HepG2 (cell line): ENCODE data around the gene ORM1. TPM values are rescaled to one million over a fixed set of nuclear protein-coding genes. Genes with fewer than 3 reads are reported as not detected.

Experiments used
- ATAC-seq: fragments of 200-7000 bp; cut with Tn5 transposase; 3 replicates; pipeline ENCODE4 v1.9.1; 2020; ENCODE audit warnings: mild to moderate bottlenecking, moderate library complexity
- BruUV-seq: library from RNA; stranded (reverse); fragments of 400-500 nt; replicated peaks from 2 replicates; lab custom pipeline; 2021; lab: Mats Ljungman, UMichigan
- CTCF ChIA-PET: fragments of 300-600 bp; formaldehyde crosslinking; extraction: SDS; loops from one replicate; lab custom pipeline; 2021; ENCODE audit warnings: low total read pairs, inconsistent platforms, low intra/inter-chr PET ratio; lab: Yijun Ruan, JAX
- POLR2A ChIA-PET: fragments of 350-600 bp; sonication (Branson Sonifier 250); formaldehyde crosslinking; loops from one replicate; lab custom pipeline; 2020; ENCODE audit warnings: antibody characterized with exemption, inconsistent platforms; lab: Yijun Ruan, JAX
- DNase-seq: peaks from one replicate; pipeline ENCODE4 v3.0.0-alpha.2; 2015; ENCODE audit warnings: low spot score
- FAIRE-seq: peaks from 3 replicates; lab custom pipeline; 2011; peaks lifted over from hg19 to GRCh38; lab: Jason Lieb, UNC
- H2AFZ ChIP-seq: one replicate; pipeline ENCODE4 v1.6.1; 2011; ENCODE audit warnings: low read length, inconsistent platforms
- H3K27ac ChIP-seq: fragments of 300-600 bp; 3 replicates; pipeline ENCODE4 v1.8.0; 2011; ENCODE audit warnings: mixed run types, mild to moderate bottlenecking, mixed read lengths, low read length, inconsistent platforms; ENCODE audit not compliant: insufficient read depth; ENCODE audit errors: extremely low read length
- H3K27me3 ChIP-seq, 2 experiments: fragments of 200-600 bp in 1 of 2; 2 replicates in 1 of 2; 3 replicates in 1 of 2; pipeline versions ENCODE4 v1.6.0 to v1.8.0; 2011; ENCODE audit warnings: low read length in 2 of 2, mild to moderate bottlenecking in 2 of 2, moderate library complexity in 2 of 2, inconsistent platforms in 1 of 2; ENCODE audit not compliant: insufficient read depth in 2 of 2, control insufficient read depth in 1 of 2
- H3K36me3 ChIP-seq, 2 experiments: fragments of 200-600 bp in 1 of 2; replicated peaks in 1 of 2; 2 replicates in 1 of 2; 3 replicates in 1 of 2; pipeline versions ENCODE4 v1.5.1 to v1.8.0; 2011; ENCODE audit warnings: low read length in 2 of 2, inconsistent platforms in 1 of 2; ENCODE audit not compliant: insufficient read depth in 2 of 2, control insufficient read depth in 1 of 2
- H3K4me1 ChIP-seq: 2 replicates; pipeline ENCODE4 v1.5.1; 2012; ENCODE audit warnings: low read length, inconsistent platforms; ENCODE audit not compliant: insufficient read depth
- H3K4me2 ChIP-seq: 2 replicates; pipeline ENCODE4 v1.6.0; 2011; ENCODE audit warnings: low read depth, low read length, inconsistent platforms
- H3K4me3 ChIP-seq, 3 experiments: fragments of 200-600 bp in 1 of 3; sonication (generic), shearing (Covaris generic) in 1 of 3; replicated peaks in 1 of 3; 2 replicates each; pipeline ENCODE4 v1.5.1; 2011 to 2016; ENCODE audit warnings: low read length in 3 of 3, inconsistent platforms in 2 of 3, low read depth in 2 of 3, mild to moderate bottlenecking in 2 of 3, control low read depth in 1 of 3, mixed read lengths in 1 of 3; ENCODE audit not compliant: insufficient read depth in 1 of 3
- H3K79me2 ChIP-seq: one replicate; pipeline ENCODE4 v1.6.1; 2011; ENCODE audit warnings: low read length, inconsistent platforms; ENCODE audit not compliant: insufficient read depth
- H3K9ac ChIP-seq: 2 replicates; pipeline ENCODE4 v1.6.0; 2011; ENCODE audit warnings: mild to moderate bottlenecking, low read depth, low read length, inconsistent platforms; ENCODE audit not compliant: insufficient read depth
- H3K9me3 ChIP-seq: 2 replicates; pipeline ENCODE4 v1.5.1; 2012; ENCODE audit warnings: mild to moderate bottlenecking, low read length
- H4K20me1 ChIP-seq: 2 replicates; pipeline ENCODE4 v1.6.0; 2011; ENCODE audit warnings: inconsistent platforms, mild to moderate bottlenecking, low read length, moderate library complexity; ENCODE audit not compliant: insufficient read depth
- DBP ChIP-seq: sonication (generic); formaldehyde crosslinking; IDR thresholded peaks from 2 replicates; pipeline ENCODE4 v1.4.0; 2020; ENCODE audit warnings: missing genetic modification reagents; ENCODE audit errors: not compliant biosample characterization
- HDAC2 ChIP-seq: sonication (generic); formaldehyde crosslinking; IDR thresholded peaks from 2 replicates; pipeline ENCODE4 v1.4.0; 2020; ENCODE audit warnings: missing genetic modification reagents
- NFIC ChIP-seq: IDR thresholded peaks from 2 replicates; pipeline ENCODE4 v1.6.1; 2012; ENCODE audit warnings: mild to moderate bottlenecking, low read length, inconsistent platforms
- SOX6 ChIP-seq, 2 experiments: fragments of 450-650 bp in 1 of 2; sonication (generic) in 1 of 2; formaldehyde crosslinking in 1 of 2; IDR thresholded peaks; 2 replicates each; pipeline versions ENCODE4 v1.4.0 to v1.6.1; 2017 to 2020; ENCODE audit warnings: antibody characterized with exemption in 1 of 2, mild to moderate bottlenecking in 1 of 2, missing genetic modification reagents in 1 of 2
- ZNF614 ChIP-seq: IDR thresholded peaks from 2 replicates; pipeline ENCODE4 v1.6.1; 2018; ENCODE audit warnings: missing biosample characterization, missing genetic modification reagents, inconsistent platforms, borderline replicate concordance
- ZNF616 ChIP-seq: sonication (generic); formaldehyde crosslinking; IDR thresholded peaks from 2 replicates; pipeline ENCODE4 v1.5.0; 2020; ENCODE audit warnings: low read depth, mild to moderate bottlenecking, missing genetic modification reagents
- ZNF691 ChIP-seq: sonication (generic); formaldehyde crosslinking; IDR thresholded peaks from 2 replicates; pipeline ENCODE4 v1.4.0; 2020; ENCODE audit warnings: missing genetic modification reagents, low read depth, mild to moderate bottlenecking, borderline replicate concordance
- WGBS: methylation state at CpG from one replicate; pipeline ENCODE4 v1.1.6; 2017; ENCODE audit warnings: low lambda C conversion rate; 5-methylcytosine and 5-hydroxymethylcytosine counted together
- in situ Hi-C: cut with HindIII; loops from 2 replicates; pipeline ENCODE4 v1.10.0; 2017; ENCODE audit warnings: low pct_unique_long_range_greater_than_20kb; ENCODE audit not compliant: extremely low pct_ligation_motif_present
- intact Hi-C: fragments of 100-400 bp; cut with micrococcal nuclease; formaldehyde crosslinking; loops from one replicate; pipeline ENCODE4 v1.10.0; 2022; ENCODE audit not compliant: unreplicated experiment
- polyA plus RNA-seq, 8 experiments: library from polyadenylated mRNA; depleted of rRNA in 3 of 8; stranded (reverse) in 7 of 8; unstranded in 1 of 8; fragments of >200 nt; fragmentation: Illumina TruSeq in 4 of 8; extraction: Trizol in 4 of 8; gene quantifications; 2 replicates each; pipeline versions ENCODE4 v1.2.1 to v1.2.3, GENCODE V29; 2011 to 2016; ENCODE audit warnings: low read depth in 4 of 8, missing spikeins in 1 of 8, mixed read lengths in 1 of 8; ENCODE audit not compliant: insufficient read depth in 1 of 8
- total RNA-seq, 5 experiments: library from RNA; depleted of rRNA; stranded (reverse); fragments of >200 nt; fragmentation: Illumina TruSeq; extraction: Trizol; gene quantifications; 2 replicates each; pipeline ENCODE4 v1.2.3, GENCODE V29; 2016; ENCODE audit warnings: low read depth in 1 of 5
- TF ChIP-seq, protein P1 (sequence below): fragments of 450-650 bp; IDR thresholded peaks from 2 replicates; pipeline ENCODE4 v1.6.1; 2017; ENCODE audit warnings: mild to moderate bottlenecking
- TF ChIP-seq, protein P2 (sequence below): sonication (generic); formaldehyde crosslinking; IDR thresholded peaks from 2 replicates; pipeline ENCODE4 v1.4.0; 2020; ENCODE audit warnings: missing genetic modification reagents

Gene ORM1
- total and polyA plus RNA-seq, 2 of the 13 experiments (the other 11 are each of a cell fraction or from before 2014, with no cell fraction given), result 699 to 1,180 TPM

DNA sequence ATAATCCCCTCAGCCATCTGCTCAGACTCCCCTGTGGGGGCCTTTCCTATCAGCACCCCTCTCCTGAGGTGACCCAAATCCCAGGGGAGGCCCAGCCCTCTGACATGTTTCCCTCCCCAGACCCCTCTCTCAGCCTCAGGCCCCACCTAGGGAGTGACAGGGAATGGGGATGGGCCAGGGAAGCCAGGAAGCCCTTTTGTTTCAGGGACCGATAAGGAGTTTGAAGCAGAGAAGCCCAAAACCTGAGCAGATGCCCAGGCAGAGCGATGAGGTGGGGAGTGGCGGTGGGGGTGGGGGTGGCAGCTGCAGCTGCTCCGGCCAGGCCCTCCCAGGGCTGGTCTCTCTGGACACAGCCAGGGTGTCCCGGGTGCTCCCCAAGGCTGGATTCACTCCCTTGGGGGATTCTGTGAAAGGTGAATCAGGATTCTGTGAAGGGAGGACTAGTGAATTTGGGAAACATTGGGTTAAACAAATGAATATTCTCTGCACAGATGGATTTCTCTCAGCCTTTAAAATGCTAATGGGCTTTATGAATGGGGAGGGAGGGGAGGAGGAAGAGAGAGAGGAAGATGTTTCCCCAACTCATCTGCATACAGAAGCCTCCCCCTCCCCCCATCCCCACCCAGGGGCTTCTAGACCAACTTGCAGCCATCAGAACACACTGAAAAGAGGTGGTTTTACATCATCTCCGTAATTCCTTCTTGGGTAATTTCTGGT, 47.5 kb downstream of the ORM1 start:
- BruUV-seq, result no TSS peak
- no peak overlapping the region for H3K9ac ChIP-seq
- H4K20me1 ChIP-seq, result no peaks in the 10 kb centered on the region
- intact Hi-C loops, result no loop called here
- ATAC-seq (no peak), FAIRE-seq (no peak), DNase-seq (no peak)
- ChIA-PET CTCF (no interaction called here), POLR2A (no interaction called here)
- peaks cover 0 to 13% of the 10 kb centered on the region in 2 experiments; a peak in 2 of 5 replicates for H3K36me3 ChIP-seq
- in situ Hi-C loops, result no loop called here
- TF ChIP-seq, protein P1, sequence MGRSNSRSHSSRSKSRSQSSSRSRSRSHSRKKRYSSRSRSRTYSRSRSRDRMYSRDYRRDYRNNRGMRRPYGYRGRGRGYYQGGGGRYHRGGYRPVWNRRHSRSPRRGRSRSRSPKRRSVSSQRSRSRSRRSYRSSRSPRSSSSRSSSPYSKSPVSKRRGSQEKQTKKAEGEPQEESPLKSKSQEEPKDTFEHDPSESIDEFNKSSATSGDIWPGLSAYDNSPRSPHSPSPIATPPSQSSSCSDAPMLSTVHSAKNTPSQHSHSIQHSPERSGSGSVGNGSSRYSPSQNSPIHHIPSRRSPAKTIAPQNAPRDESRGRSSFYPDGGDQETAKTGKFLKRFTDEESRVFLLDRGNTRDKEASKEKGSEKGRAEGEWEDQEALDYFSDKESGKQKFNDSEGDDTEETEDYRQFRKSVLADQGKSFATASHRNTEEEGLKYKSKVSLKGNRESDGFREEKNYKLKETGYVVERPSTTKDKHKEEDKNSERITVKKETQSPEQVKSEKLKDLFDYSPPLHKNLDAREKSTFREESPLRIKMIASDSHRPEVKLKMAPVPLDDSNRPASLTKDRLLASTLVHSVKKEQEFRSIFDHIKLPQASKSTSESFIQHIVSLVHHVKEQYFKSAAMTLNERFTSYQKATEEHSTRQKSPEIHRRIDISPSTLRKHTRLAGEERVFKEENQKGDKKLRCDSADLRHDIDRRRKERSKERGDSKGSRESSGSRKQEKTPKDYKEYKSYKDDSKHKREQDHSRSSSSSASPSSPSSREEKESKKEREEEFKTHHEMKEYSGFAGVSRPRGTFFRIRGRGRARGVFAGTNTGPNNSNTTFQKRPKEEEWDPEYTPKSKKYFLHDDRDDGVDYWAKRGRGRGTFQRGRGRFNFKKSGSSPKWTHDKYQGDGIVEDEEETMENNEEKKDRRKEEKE, result no peak
- TF ChIP-seq SOX6 (IDR thresholded peaks at IDR 0.05) (no peak), SOX6 (CRISPR knock-in tag; IDR thresholded peaks at IDR 0.05) (no peak)
- H3K9me3 ChIP-seq, result no peaks in the 10 kb centered on the region
- H3K4me2 ChIP-seq, result no peak overlapping the region
- no peak overlapping the region for H3K27ac ChIP-seq
- H3K4me3 ChIP-seq, result no peak overlapping the region
- no peaks in the 10 kb centered on the region; the same call in 1 of the 2 replicates for H3K4me1 ChIP-seq
- no peaks in the 10 kb centered on the region for H3K79me2 ChIP-seq
- 73% methylated on average over 6 of the region's 6 CpGs for WGBS
- no peak overlapping the region for H2AFZ ChIP-seq
- H3K27me3 ChIP-seq, result no peaks in the 10 kb centered on the region

DNA sequence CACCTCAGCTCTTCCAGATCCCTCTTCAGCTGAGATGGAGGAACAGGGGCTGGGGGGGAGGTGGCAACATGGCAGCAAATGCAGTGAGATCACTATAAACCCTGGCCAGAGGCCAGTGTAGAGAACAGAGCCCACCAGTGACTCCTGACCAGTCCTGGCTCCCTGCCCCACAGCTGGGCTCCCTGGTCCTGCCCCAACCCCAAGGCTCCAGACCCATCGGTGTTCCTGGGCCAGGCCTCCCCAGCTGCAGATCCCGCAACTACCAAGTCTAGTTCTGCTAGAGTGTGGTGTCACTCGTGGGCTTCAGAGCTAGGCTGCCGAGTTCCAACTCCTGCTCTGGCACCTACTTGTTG, 48.0 kb downstream of the ORM1 start:
- Histone ChIP-seq H3K27me3 (no peaks in the 10 kb centered on the region), H3K36me3 (peaks cover 0 to 13% of the 10 kb centered on the region in 2 experiments; a peak in 2 of 5 replicates), H3K9ac (no peak overlapping the region), H3K9me3 (no peaks in the 10 kb centered on the region), H2AFZ (no peak overlapping the region), H4K20me1 (no peaks in the 10 kb centered on the region), H3K79me2 (no peaks in the 10 kb centered on the region), H3K27ac (no peak overlapping the region), H3K4me2 (no peak overlapping the region), H3K4me1 (no peaks in the 10 kb centered on the region; the same call in 1 of the 2 replicates), H3K4me3 (no peak overlapping the region)
- no TSS peak for BruUV-seq
- DNase-seq (no peak), FAIRE-seq (no peak), ATAC-seq (no peak)
- ChIA-PET CTCF (no interaction called here), POLR2A (no interaction called here)
- no CpG with 5 or more reads among the region's 4 CpGs for WGBS
- intact Hi-C loops, result no loop called here
- in situ Hi-C loops, result no loop called here
- TF ChIP-seq ZNF616 (CRISPR knock-in tag) (no peak), HDAC2 (CRISPR knock-in tag) (no peak), NFIC (no peak), ZNF614 (CRISPR knock-in tag) (no peak), ZNF691 (CRISPR knock-in tag) (no peak), DBP (CRISPR knock-in tag) (no peak)
- TF ChIP-seq, protein P2, sequence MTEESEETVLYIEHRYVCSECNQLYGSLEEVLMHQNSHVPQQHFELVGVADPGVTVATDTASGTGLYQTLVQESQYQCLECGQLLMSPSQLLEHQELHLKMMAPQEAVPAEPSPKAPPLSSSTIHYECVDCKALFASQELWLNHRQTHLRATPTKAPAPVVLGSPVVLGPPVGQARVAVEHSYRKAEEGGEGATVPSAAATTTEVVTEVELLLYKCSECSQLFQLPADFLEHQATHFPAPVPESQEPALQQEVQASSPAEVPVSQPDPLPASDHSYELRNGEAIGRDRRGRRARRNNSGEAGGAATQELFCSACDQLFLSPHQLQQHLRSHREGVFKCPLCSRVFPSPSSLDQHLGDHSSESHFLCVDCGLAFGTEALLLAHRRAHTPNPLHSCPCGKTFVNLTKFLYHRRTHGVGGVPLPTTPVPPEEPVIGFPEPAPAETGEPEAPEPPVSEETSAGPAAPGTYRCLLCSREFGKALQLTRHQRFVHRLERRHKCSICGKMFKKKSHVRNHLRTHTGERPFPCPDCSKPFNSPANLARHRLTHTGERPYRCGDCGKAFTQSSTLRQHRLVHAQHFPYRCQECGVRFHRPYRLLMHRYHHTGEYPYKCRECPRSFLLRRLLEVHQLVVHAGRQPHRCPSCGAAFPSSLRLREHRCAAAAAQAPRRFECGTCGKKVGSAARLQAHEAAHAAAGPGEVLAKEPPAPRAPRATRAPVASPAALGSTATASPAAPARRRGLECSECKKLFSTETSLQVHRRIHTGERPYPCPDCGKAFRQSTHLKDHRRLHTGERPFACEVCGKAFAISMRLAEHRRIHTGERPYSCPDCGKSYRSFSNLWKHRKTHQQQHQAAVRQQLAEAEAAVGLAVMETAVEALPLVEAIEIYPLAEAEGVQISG (CRISPR knock-in tag), result no peak
